NCI-H748 treated with DMSO at 0.1 percent for 48 hours (cell line): ENCODE results near the gene SLC25A13.

ENCODE experiments used
- DNase-seq: peaks from one replicate; lab custom pipeline; 2025; lab: John Stamatoyannopoulos, UW

SLC25A13 gene

GRCh38 chr7:96241855-96242254 is 80.0 kb downstream of the SLC25A13 start:
- no peak for DNase-seq

GRCh38 chr7:96238976-96239766 is 82.7 kb downstream of the SLC25A13 start:
- no peak for DNase-seq

GRCh38 chr7:96238474-96238873 is 83.4 kb downstream of the SLC25A13 start:
- DNase-seq, result no peak

- no peak for DNase-seq
Measured at GRCh38 chr7:96237040-96237439, 84.9 kb downstream of the SLC25A13 start.

GRCh38 chr7:96236198-96237039 is 85.5 kb downstream of the SLC25A13 start:
- no peak for DNase-seq

- no peak for DNase-seq
Measured at GRCh38 chr7:96235281-96235680, 86.6 kb downstream of the SLC25A13 start.

- no peak for DNase-seq
Measured at GRCh38 chr7:96233528-96234154, 88.3 kb downstream of the SLC25A13 start.

GRCh38 chr7:96233084-96233483 is 88.8 kb downstream of the SLC25A13 start:
- DNase-seq, result no peak

GRCh38 chr7:96228760-96229159 is 93.1 kb downstream of the SLC25A13 start:
- DNase-seq, result no peak

- no peak for DNase-seq
Measured at GRCh38 chr7:96225251-96225650, 96.6 kb downstream of the SLC25A13 start.

- no peak for DNase-seq
Measured at GRCh38 chr7:96224685-96225084, 97.2 kb downstream of the SLC25A13 start.

- no peak for DNase-seq
Measured at GRCh38 chr7:96224073-96224472, 97.8 kb downstream of the SLC25A13 start.

- DNase-seq, result no peak
Measured at GRCh38 chr7:96221888-96222287, 100.0 kb downstream of the SLC25A13 start.

GRCh38 chr7:96219378-96220130 is 102.3 kb downstream of the SLC25A13 start:
- DNase-seq, result no peak

GRCh38 chr7:96218664-96219243 is 103.1 kb downstream of the SLC25A13 start:
- DNase-seq, result no peak

GRCh38 chr7:96217147-96217546 is 104.8 kb downstream of the SLC25A13 start:
- no peak for DNase-seq

- no peak for DNase-seq
Measured at GRCh38 chr7:96216373-96216772, 105.5 kb downstream of the SLC25A13 start.

GRCh38 chr7:96212474-96212873 is 109.4 kb downstream of the SLC25A13 start:
- no peak for DNase-seq

GRCh38 chr7:96211954-96212353 is 109.9 kb downstream of the SLC25A13 start:
- no peak for DNase-seq

- DNase-seq, result no peak
Measured at GRCh38 chr7:96205665-96206064, 116.2 kb downstream of the SLC25A13 start.

GRCh38 chr7:96204601-96205000 is 117.3 kb downstream of the SLC25A13 start:
- DNase-seq, result no peak

GRCh38 chr7:96203786-96204185 is 118.1 kb downstream of the SLC25A13 start:
- no peak for DNase-seq
